ENCODE measurements around the gene MGA. TPM values are rescaled to one million over a fixed set of nuclear protein-coding genes. Genes with fewer than 3 reads are reported as not detected.

The MGA gene
- polyA plus RNA-seq, 3 donors = 2.7 to 6.9 (median 4.2) TPM

GRCh38 chr15:41730543-41730942 is 70.3 kb downstream of the MGA start:
- Histone ChIP-seq H3K4me2 (replicated peaks; ENCODE audit: extremely low read depth, low read length, poor library complexity, severe bottlenecking) (no peak overlapping the region), H3K36me3 (replicated peaks in 1 of 2; ENCODE audit: control insufficient read depth in 1 of 2, insufficient read depth in 2 of 2, low read length in 2 of 2) (peaks cover 39 to 73% of the 10 kb centered on the region in 2 donors), H2AFZ (ENCODE audit: insufficient read depth, low read depth, low read length, poor library complexity, severe bottlenecking) (no peak overlapping the region), H3K27ac (ENCODE audit: low read depth in 1 of 2, low read length in 2 of 2) (no peak overlapping the region), H3K27me3 (ENCODE audit: control insufficient read depth in 2 of 2, insufficient read depth in 2 of 2, low read length in 2 of 2) (no peaks in the 10 kb centered on the region), H3K79me2 (ENCODE audit: insufficient read depth, low read length) (no peaks in the 10 kb centered on the region), H3K9me3 (replicated peaks in 1 of 2; ENCODE audit: control insufficient read depth in 1 of 2, insufficient read depth in 1 of 2, low read length in 2 of 2) (no peaks in the 10 kb centered on the region), H3K4me3 (replicated peaks in 1 of 3; ENCODE audit: low read depth in 2 of 3, low read length in 3 of 3) (no peak overlapping the region), H4K20me1 (ENCODE audit: insufficient read depth, low read length) (no peaks in the 10 kb centered on the region), H3K9ac (ENCODE audit: insufficient read depth, low read length, poor library complexity, severe bottlenecking) (no peak overlapping the region), H3K4me1 (ENCODE audit: control insufficient read depth in 1 of 2, insufficient read depth in 2 of 2, low read length in 2 of 2) (peaks cover 0 to 10% of the 10 kb centered on the region in 2 donors)
- Mint-ChIP-seq H3K27me3 (ENCODE audit: low read depth in 3 of 3) (no peaks in the 10 kb centered on the region), H3K4me1 (peaks cover 4% of the 10 kb centered on the region), H3K27ac (no peak overlapping the region), H3K4me3 (no peak overlapping the region), H3K9me3 (no peaks in the 10 kb centered on the region), H3K36me3 (peaks cover 31 to 53% of the 10 kb centered on the region in 2 donors)
- intact Hi-C loops (cut with micrococcal nuclease) = no loop called here
- no CpG with 5 or more reads among the region's 4 CpGs for WGBS (ENCODE audit: insufficient coverage)
- DNase-seq = peak in 2 of 3 donors; percentile 1 to 18
- no peak for TF ChIP-seq CTCF (IDR thresholded peaks at IDR 0.05)

- H3K27me3 ChIP-seq (ENCODE audit: control insufficient read depth in 2 of 2, insufficient read depth in 2 of 2, low read length in 2 of 2) = no peaks in the 10 kb centered on the region
- DNase-seq = no peak
- H3K4me2 ChIP-seq (replicated peaks; ENCODE audit: extremely low read depth, low read length, poor library complexity, severe bottlenecking) = no peak overlapping the region
- H3K9me3 Mint-ChIP-seq = no peaks in the 10 kb centered on the region
- peaks cover 0 to 10% of the 10 kb centered on the region in 2 donors for H3K4me1 ChIP-seq (ENCODE audit: control insufficient read depth in 1 of 2, insufficient read depth in 2 of 2, low read length in 2 of 2)
- H3K27ac Mint-ChIP-seq = peak overlapping the region in 1 of 7 donors; percentile 9
- TF ChIP-seq CTCF (IDR thresholded peaks at IDR 0.05) = no peak
- H3K4me3 Mint-ChIP-seq = no peak overlapping the region
- H4K20me1 ChIP-seq (ENCODE audit: insufficient read depth, low read length) = no peaks in the 10 kb centered on the region
- no peak overlapping the region for H3K9ac ChIP-seq (ENCODE audit: insufficient read depth, low read length, poor library complexity, severe bottlenecking)
- no peaks in the 10 kb centered on the region for H3K27me3 Mint-ChIP-seq (ENCODE audit: low read depth in 3 of 3)
- H2AFZ ChIP-seq (ENCODE audit: insufficient read depth, low read depth, low read length, poor library complexity, severe bottlenecking) = no peak overlapping the region
- H3K36me3 Mint-ChIP-seq = peaks cover 42 to 65% of the 10 kb centered on the region in 2 donors
- H3K79me2 ChIP-seq (ENCODE audit: insufficient read depth, low read length) = no peaks in the 10 kb centered on the region
- WGBS (ENCODE audit: insufficient coverage) = no CpG with 5 or more reads among the region's 1 CpG
- H3K4me3 ChIP-seq (replicated peaks in 1 of 3; ENCODE audit: low read depth in 2 of 3, low read length in 3 of 3) = no peak overlapping the region
- H3K9me3 ChIP-seq (replicated peaks in 1 of 2; ENCODE audit: control insufficient read depth in 1 of 2, insufficient read depth in 1 of 2, low read length in 2 of 2) = no peaks in the 10 kb centered on the region
- no peak overlapping the region for H3K27ac ChIP-seq (ENCODE audit: low read depth in 1 of 2, low read length in 2 of 2)
- intact Hi-C loops (cut with micrococcal nuclease) = no loop called here
- peaks cover 58 to 78% of the 10 kb centered on the region in 2 donors for H3K36me3 ChIP-seq (replicated peaks in 1 of 2; ENCODE audit: control insufficient read depth in 1 of 2, insufficient read depth in 2 of 2, low read length in 2 of 2)
- peaks cover 4% of the 10 kb centered on the region for H3K4me1 Mint-ChIP-seq
These were observed 72.3 kb downstream of the MGA start for GRCh38 chr15:41732483-41732882.
